Right hindlimb (tissue), 1 donor: Measurements from ENCODE around the gene DDAH1.
A peak's percentile ranks its signal among the peaks of the same experiment; 100 is the strongest.

Experiments used
- DNase-seq: peaks from one replicate; pipeline ENCODE4 v3.0.0-alpha.2; 2018

Gene DDAH1

GRCh38 chr1:85467929-85468540 lies 3.1 kb upstream of the DDAH1 start:
- DNase-seq, result no peak

GRCh38 chr1:85467036-85467435 lies 2.1 kb upstream of the DDAH1 start:
- no peak for DNase-seq

- peak; percentile 31 for DNase-seq
These were observed 801 bp upstream of the DDAH1 start for GRCh38 chr1:85465786-85466134.

GRCh38 chr1:85464497-85465098 lies 361 bp downstream of the DDAH1 start:
- peak; percentile 84 for DNase-seq

- DNase-seq, result no peak
These were observed 1.0 kb downstream of the DDAH1 start for GRCh38 chr1:85463731-85464496.

GRCh38 chr1:85462931-85463649 lies 1.9 kb downstream of the DDAH1 start:
- DNase-seq, result no peak

GRCh38 chr1:85461216-85461918 lies 3.6 kb downstream of the DDAH1 start:
- DNase-seq, result no peak

GRCh38 chr1:85460555-85461088 lies 4.3 kb downstream of the DDAH1 start:
- no peak for DNase-seq

GRCh38 chr1:85459290-85459689 lies 5.7 kb downstream of the DDAH1 start:
- no peak for DNase-seq

- DNase-seq, result no peak
These were observed 10.7 kb downstream of the DDAH1 start for GRCh38 chr1:85454214-85454613.

- DNase-seq, result no peak
These were observed 11.2 kb downstream of the DDAH1 start for GRCh38 chr1:85453640-85454194.

- no peak for DNase-seq
These were observed 12.0 kb downstream of the DDAH1 start for GRCh38 chr1:85452948-85453347.

- DNase-seq, result no peak
These were observed 13.6 kb downstream of the DDAH1 start for GRCh38 chr1:85451236-85451830.

- no peak for DNase-seq
These were observed 14.1 kb downstream of the DDAH1 start for GRCh38 chr1:85450832-85451231.

- DNase-seq, result no peak
These were observed 15.6 kb downstream of the DDAH1 start for GRCh38 chr1:85449356-85449755.

GRCh38 chr1:85448358-85448757 lies 16.6 kb downstream of the DDAH1 start:
- no peak for DNase-seq

GRCh38 chr1:85447006-85447943 lies 17.7 kb downstream of the DDAH1 start:
- no peak for DNase-seq

- no peak for DNase-seq
These were observed 19.1 kb downstream of the DDAH1 start for GRCh38 chr1:85445906-85446305.

GRCh38 chr1:85444381-85444780 lies 20.6 kb downstream of the DDAH1 start:
- no peak for DNase-seq

- DNase-seq, result no peak
These were observed 24.3 kb downstream of the DDAH1 start for GRCh38 chr1:85440612-85441011.

GRCh38 chr1:85438353-85438752 lies 26.6 kb downstream of the DDAH1 start:
- DNase-seq, result no peak
